ENCODE results near the gene ITPR1.

ITPR1 gene

DNA sequence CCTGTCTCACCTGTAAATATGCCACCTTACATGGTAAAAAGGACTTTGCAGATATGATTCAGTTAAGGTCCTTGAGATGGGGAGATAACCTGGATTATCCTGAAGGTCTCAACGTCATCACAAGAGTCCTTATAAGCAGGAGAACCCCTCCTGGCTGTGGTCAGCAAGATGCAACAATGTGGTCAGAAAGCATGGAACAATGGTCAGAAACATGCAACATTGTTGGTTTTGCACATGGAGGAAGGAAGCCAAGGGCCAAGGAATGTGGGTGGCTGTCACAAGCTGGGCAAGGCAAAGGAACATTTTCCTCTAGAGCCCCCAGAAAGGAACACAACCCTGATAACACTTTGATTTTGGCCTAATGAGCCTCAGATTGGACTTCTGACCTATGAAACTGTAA lies 16.7 kb upstream of the ITPR1 start:
- POLR2A ChIA-PET (ENCODE audit: low non-redundant PET), result no interaction called here
- DNase-seq (ENCODE audit: low spot score), result no peak
- TF ChIP-seq, protein P1, sequence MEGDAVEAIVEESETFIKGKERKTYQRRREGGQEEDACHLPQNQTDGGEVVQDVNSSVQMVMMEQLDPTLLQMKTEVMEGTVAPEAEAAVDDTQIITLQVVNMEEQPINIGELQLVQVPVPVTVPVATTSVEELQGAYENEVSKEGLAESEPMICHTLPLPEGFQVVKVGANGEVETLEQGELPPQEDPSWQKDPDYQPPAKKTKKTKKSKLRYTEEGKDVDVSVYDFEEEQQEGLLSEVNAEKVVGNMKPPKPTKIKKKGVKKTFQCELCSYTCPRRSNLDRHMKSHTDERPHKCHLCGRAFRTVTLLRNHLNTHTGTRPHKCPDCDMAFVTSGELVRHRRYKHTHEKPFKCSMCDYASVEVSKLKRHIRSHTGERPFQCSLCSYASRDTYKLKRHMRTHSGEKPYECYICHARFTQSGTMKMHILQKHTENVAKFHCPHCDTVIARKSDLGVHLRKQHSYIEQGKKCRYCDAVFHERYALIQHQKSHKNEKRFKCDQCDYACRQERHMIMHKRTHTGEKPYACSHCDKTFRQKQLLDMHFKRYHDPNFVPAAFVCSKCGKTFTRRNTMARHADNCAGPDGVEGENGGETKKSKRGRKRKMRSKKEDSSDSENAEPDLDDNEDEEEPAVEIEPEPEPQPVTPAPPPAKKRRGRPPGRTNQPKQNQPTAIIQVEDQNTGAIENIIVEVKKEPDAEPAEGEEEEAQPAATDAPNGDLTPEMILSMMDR (conservative IDR thresholded peaks at IDR 0.05; ENCODE audit: low read depth), result no peak
- no peak overlapping the region for H3K27ac ChIP-seq
- CTCF ChIA-PET, result no interaction called here

DNA sequence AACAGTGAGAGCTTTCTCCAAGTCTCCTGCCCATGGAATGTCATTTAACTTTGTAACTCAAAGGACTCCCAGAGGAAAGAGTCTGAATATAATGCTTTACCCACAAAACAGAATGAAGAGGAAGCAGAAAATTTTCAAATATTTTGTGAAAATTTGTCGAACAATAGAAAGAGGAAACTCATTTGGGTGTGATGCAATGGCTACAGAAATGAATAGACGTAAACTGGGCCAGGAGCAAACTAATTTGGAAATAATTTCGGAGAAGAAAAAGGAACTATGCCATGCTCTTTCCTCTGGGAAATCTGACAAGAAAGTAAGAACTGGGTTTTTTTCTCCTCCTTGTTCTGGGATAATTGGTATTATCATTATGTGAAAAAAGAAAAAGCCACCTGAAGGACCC lies 14.9 kb upstream of the ITPR1 start:
- POLR2A ChIA-PET (ENCODE audit: low non-redundant PET), result no interaction called here
- DNase-seq (ENCODE audit: low spot score), result no peak
- CTCF ChIA-PET, result no interaction called here
- TF ChIP-seq, protein P1 (conservative IDR thresholded peaks at IDR 0.05; ENCODE audit: low read depth), result no peak
- no peak overlapping the region for H3K27ac ChIP-seq

DNA sequence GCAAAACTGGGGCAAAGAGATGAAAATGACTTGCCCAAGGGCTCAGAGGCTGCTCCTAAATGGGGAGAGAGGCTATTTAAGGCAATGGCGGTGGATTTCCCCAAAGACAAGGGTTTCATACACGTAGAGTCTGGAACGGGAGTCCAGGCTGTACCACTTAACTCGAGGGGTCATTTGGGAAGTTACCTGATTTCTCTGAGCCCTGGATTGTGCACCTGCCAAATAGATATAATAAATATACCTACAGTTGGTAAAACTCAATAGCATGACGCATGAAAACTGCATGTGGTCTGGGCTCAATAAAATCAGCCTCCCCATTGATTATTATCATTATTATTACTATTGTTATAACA lies 1.3 kb upstream of the ITPR1 start:
- peak overlapping the region; percentile 89 for H3K27ac ChIP-seq
- no peak for DNase-seq (ENCODE audit: low spot score)
- TF ChIP-seq, protein P1 (conservative IDR thresholded peaks at IDR 0.05; ENCODE audit: low read depth), result no peak
- ChIA-PET POLR2A (ENCODE audit: low non-redundant PET) (interaction anchor here (0.5 kb wide), 1 partner anchor 11 kb away, joined by 3 read pairs; no protein-coding TSS in a partner anchor), CTCF (no interaction called here)

DNA sequence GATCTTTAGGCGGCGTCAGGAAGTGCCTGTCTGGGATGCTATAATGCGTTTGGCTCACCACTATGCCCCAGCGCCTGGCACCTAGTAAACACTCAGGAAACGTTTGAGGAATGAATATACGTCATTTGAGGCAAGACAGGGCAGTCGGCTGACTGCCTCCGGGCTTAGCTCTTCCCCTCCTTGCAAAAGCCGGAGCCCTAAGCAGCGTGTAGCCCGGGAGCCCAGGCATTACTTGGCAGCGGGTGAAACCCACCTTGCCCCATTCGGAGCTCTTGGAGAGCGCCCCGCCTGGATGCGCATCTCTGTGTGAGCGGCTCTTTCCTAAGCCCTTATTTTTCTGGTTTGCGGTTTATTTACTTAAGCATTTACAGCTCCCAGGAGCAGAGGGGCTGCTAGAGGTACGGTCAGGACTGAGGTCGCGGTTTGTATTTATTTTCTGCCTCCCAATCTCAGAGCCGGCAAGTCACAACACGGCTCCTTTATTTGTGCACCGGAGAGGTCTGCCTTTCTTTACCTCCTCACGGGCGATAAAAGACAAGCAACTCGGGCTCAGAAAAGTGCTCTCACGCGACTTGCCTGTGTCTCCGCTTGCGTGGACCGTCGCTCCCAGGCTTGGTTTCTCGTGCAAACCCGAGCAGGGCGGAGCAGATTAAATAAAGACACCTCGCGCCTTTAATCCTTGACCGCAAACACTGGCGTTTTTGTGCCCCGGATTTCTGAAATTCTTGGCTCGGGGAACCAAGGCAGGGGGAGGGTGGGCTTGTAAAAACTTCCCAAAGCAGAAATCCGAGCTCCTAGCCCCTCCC lies 737 bp upstream of the ITPR1 start:
- ChIA-PET POLR2A (ENCODE audit: low non-redundant PET) (interaction anchor here (0.5 to 1.1 kb wide), 4 partner anchors 10 to 135 kb away, joined by 3 to 7 read pairs (median 3); no protein-coding TSS in a partner anchor), CTCF (interaction anchor here (2.4 kb wide), 1 partner anchor 142 kb away, joined by 5 read pairs; no protein-coding TSS in a partner anchor)
- H3K27ac ChIP-seq, result peak overlapping the region; percentile 89
- peak; percentile 46 for DNase-seq (ENCODE audit: low spot score)
- TF ChIP-seq, protein P1 (conservative IDR thresholded peaks at IDR 0.05; ENCODE audit: low read depth), result no peak

DNA sequence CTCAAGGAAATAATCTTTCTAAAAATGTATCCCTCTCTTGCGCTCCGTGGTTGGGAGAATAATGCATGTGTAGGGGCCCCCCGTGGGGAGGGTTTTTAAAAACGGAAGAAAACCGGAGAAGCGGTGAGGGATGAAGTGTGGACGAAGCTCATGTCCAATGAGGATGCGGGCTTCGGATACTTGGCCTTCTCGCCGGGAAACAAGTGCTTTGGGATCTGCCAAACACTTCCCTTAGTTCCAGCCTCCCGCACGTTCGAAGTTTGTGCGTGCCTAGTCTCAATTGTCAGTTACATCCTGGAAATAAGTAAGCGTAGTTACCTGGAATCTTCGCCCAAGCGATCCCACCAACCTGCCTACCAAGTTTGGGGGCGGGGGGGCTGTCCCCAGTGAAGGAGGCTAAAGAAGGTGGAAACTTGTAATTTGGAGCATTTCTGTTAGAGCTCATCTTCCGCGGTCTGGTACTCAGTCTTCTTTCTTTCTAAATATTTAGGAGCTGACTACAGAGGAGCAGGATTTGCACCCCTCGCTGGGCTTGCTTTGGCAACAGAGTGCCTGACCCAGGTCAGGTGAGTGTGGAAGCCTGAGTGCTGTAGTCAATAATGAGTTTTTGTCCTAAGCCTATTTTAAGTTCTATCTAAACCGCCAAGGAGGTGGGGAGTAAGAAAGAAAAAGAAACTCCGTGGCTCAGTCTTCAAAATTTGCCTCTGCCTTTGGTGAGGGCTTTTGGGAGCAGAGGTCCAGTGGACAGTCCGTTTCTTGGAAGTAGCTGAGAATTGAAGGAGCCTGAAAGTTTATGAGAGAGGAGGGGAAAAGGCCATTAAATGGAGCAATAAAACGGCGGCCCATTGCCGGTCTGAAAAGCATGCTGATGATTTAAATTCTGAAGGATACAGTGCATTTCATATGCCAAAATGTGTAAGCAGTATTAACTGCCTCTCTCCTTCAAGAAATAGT lies 1.1 kb downstream of the ITPR1 start:
- ChIA-PET POLR2A (ENCODE audit: low non-redundant PET) (interaction anchor here (0.7 to 1.1 kb wide), 3 partner anchors 32 to 137 kb away, joined by 3 to 7 read pairs (median 4); no protein-coding TSS in a partner anchor), CTCF (interaction anchor here (2.4 kb wide), 1 partner anchor 144 kb away, joined by 5 read pairs; no protein-coding TSS in a partner anchor)
- no peak overlapping the region for H3K27ac ChIP-seq
- peak; percentile 3 for DNase-seq (ENCODE audit: low spot score)
- TF ChIP-seq, protein P1 (conservative IDR thresholded peaks at IDR 0.05; ENCODE audit: low read depth), result no peak

DNA sequence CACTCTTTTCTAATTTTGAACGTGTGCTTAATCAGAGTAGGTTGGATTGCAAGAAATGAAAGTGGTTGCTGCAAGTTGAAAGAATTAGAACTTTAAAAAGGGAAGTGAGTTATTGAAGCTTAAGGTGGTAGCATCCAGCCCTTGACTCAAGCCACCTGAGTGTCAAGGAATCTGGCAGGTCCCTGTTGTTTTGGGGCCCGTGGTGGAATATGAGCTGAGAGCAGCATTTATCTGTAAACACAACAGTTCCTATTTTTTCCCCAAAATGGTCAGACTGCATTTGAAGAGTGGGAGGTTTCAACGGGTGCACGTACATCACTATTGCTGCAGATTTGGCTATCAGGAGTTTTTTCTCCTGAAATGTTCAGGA lies 1.7 kb downstream of the ITPR1 start:
- CTCF ChIA-PET, result no interaction called here
- no peak overlapping the region for H3K27ac ChIP-seq
- no peak for DNase-seq (ENCODE audit: low spot score)
- TF ChIP-seq, protein P1 (conservative IDR thresholded peaks at IDR 0.05; ENCODE audit: low read depth), result no peak
- POLR2A ChIA-PET (ENCODE audit: low non-redundant PET), result no interaction called here
